ENCODE data around the gene ALPK1.

DNA sequence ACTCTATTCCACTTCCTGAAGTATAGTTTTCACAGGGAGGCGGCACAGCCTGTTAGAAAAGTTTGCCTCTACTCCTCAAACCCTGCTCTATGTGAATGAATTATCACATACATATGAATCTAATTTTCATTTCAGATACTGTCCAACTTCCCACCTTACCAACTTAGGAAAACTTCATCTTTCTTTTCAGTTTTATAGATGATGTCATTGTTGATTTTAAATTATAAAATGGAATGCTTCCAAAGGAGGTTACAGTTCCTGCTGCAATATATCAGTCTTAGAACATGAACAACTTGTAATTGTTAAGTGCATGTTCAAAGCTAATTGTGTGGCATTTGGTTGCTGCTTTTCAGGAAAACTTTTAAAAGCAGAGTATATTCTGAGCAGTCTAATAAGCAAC lies 126.4 kb downstream of the ALPK1 start:
- TF ChIP-seq POLR2AphosphoS5 (IDR thresholded peaks at IDR 0.05) (no peak), EP300 (IDR thresholded peaks at IDR 0.05) (no peak)
- TF ChIP-seq, protein P1, sequence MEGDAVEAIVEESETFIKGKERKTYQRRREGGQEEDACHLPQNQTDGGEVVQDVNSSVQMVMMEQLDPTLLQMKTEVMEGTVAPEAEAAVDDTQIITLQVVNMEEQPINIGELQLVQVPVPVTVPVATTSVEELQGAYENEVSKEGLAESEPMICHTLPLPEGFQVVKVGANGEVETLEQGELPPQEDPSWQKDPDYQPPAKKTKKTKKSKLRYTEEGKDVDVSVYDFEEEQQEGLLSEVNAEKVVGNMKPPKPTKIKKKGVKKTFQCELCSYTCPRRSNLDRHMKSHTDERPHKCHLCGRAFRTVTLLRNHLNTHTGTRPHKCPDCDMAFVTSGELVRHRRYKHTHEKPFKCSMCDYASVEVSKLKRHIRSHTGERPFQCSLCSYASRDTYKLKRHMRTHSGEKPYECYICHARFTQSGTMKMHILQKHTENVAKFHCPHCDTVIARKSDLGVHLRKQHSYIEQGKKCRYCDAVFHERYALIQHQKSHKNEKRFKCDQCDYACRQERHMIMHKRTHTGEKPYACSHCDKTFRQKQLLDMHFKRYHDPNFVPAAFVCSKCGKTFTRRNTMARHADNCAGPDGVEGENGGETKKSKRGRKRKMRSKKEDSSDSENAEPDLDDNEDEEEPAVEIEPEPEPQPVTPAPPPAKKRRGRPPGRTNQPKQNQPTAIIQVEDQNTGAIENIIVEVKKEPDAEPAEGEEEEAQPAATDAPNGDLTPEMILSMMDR (IDR thresholded peaks at IDR 0.05): no peak

All from esophagus muscularis mucosa (tissue), 4 donors.